Nephron (organoid): ENCODE results near the gene SCARB1.

Experiments
- H3K27ac Mint-ChIP-seq, 3 experiments: 2 replicates each; pipeline ENCODE4 v1.8.0; 2020; ENCODE audit warnings: mixed read lengths in 3 of 3, mild to moderate bottlenecking in 2 of 3, moderate library complexity in 1 of 3
- H3K27me3 Mint-ChIP-seq: 2 replicates; pipeline ENCODE4 v1.8.0; 2021; ENCODE audit warnings: low read depth, mild to moderate bottlenecking, moderate library complexity, mixed read lengths
- H3K36me3 Mint-ChIP-seq: 2 replicates; pipeline ENCODE4 v1.8.0; 2020; ENCODE audit warnings: low read depth, mixed read lengths
- H3K4me1 Mint-ChIP-seq: 2 replicates; pipeline ENCODE4 v1.8.0; 2020; ENCODE audit warnings: mixed read lengths
- H3K4me3 Mint-ChIP-seq, 3 experiments: 2 replicates each; pipeline ENCODE4 v1.8.0; 2020; ENCODE audit warnings: mild to moderate bottlenecking in 3 of 3, mixed read lengths in 3 of 3, moderate library complexity in 2 of 3
- H3K9me3 Mint-ChIP-seq: 2 replicates; pipeline ENCODE4 v1.8.0; 2020; ENCODE audit warnings: mixed read lengths
- TF ChIP-seq, protein P1 (sequence below), 3 experiments: fragments of 200-600 bp; sonication (generic); IDR thresholded peaks; one replicate each; pipeline ENCODE4 v1.5.0; 2021; ENCODE audit warnings: antibody characterized with exemption in 3 of 3; ENCODE audit not compliant: unreplicated experiment in 3 of 3

The SCARB1 gene

GRCh38 chr12:124744273-124744640 lies 119.4 kb downstream of the SCARB1 start:
- H3K9me3 Mint-ChIP-seq = no peaks in the 10 kb centered on the region

GRCh38 chr12:124743479-124744272 lies 120.0 kb downstream of the SCARB1 start:
- Mint-ChIP-seq H3K9me3 (no peaks in the 10 kb centered on the region), H3K27ac (peak overlapping the region; percentile 88 to 97 (median 97)), H3K4me1 (peaks cover 70% of the 10 kb centered on the region), H3K4me3 (no peak overlapping the region), H3K27me3 (peaks cover 11% of the 10 kb centered on the region), H3K36me3 (no peaks in the 10 kb centered on the region)
- TF ChIP-seq, protein P1, sequence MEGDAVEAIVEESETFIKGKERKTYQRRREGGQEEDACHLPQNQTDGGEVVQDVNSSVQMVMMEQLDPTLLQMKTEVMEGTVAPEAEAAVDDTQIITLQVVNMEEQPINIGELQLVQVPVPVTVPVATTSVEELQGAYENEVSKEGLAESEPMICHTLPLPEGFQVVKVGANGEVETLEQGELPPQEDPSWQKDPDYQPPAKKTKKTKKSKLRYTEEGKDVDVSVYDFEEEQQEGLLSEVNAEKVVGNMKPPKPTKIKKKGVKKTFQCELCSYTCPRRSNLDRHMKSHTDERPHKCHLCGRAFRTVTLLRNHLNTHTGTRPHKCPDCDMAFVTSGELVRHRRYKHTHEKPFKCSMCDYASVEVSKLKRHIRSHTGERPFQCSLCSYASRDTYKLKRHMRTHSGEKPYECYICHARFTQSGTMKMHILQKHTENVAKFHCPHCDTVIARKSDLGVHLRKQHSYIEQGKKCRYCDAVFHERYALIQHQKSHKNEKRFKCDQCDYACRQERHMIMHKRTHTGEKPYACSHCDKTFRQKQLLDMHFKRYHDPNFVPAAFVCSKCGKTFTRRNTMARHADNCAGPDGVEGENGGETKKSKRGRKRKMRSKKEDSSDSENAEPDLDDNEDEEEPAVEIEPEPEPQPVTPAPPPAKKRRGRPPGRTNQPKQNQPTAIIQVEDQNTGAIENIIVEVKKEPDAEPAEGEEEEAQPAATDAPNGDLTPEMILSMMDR (IDR thresholded peaks at IDR 0.05; ENCODE audit: unreplicated experiment in 3 of 3) = no peak

More at GRCh38 chr12:124744273-124744640, 119.4 kb downstream of the SCARB1 start:
- H3K4me1 Mint-ChIP-seq = peaks cover 68% of the 10 kb centered on the region
- peaks cover 9% of the 10 kb centered on the region for H3K27me3 Mint-ChIP-seq
- TF ChIP-seq, protein P1 (IDR thresholded peaks at IDR 0.05; ENCODE audit: unreplicated experiment in 3 of 3) = no peak
- no peak overlapping the region for H3K4me3 Mint-ChIP-seq
- peak overlapping the region; percentile 88 to 97 (median 97) for H3K27ac Mint-ChIP-seq
- H3K36me3 Mint-ChIP-seq = no peaks in the 10 kb centered on the region

- Mint-ChIP-seq H3K27ac (peak overlapping the region; percentile 67 to 97 (median 87)), H3K9me3 (no peaks in the 10 kb centered on the region), H3K4me1 (peaks cover 69% of the 10 kb centered on the region), H3K36me3 (no peaks in the 10 kb centered on the region), H3K27me3 (peaks cover 10% of the 10 kb centered on the region), H3K4me3 (no peak overlapping the region)
- TF ChIP-seq, protein P1 (IDR thresholded peaks at IDR 0.05; ENCODE audit: unreplicated experiment in 3 of 3) = no peak
Observed at GRCh38 chr12:124742678-124743077, 121.0 kb downstream of the SCARB1 start.

GRCh38 chr12:124742111-124742510 lies 121.6 kb downstream of the SCARB1 start:
- peak overlapping the region in 2 of 3 experiments; percentile 67 to 97 for H3K27ac Mint-ChIP-seq

GRCh38 chr12:124741211-124741610 lies 122.5 kb downstream of the SCARB1 start:
- Mint-ChIP-seq H3K4me3 (peak overlapping the region in 1 of 3 experiments; percentile 10), H3K9me3 (no peaks in the 10 kb centered on the region), H3K36me3 (no peaks in the 10 kb centered on the region), H3K4me1 (peaks cover 66% of the 10 kb centered on the region), H3K27me3 (peaks cover 13% of the 10 kb centered on the region), H3K27ac (peak overlapping the region; percentile 78 to 97 (median 86))
- TF ChIP-seq, protein P1 (IDR thresholded peaks at IDR 0.05; ENCODE audit: unreplicated experiment in 3 of 3) = no peak

More at GRCh38 chr12:124742111-124742510, 121.6 kb downstream of the SCARB1 start:
- Mint-ChIP-seq H3K4me3 (no peak overlapping the region), H3K9me3 (no peaks in the 10 kb centered on the region), H3K27me3 (peaks cover 13% of the 10 kb centered on the region), H3K4me1 (peaks cover 68% of the 10 kb centered on the region), H3K36me3 (no peaks in the 10 kb centered on the region)
- TF ChIP-seq, protein P1 (IDR thresholded peaks at IDR 0.05; ENCODE audit: unreplicated experiment in 3 of 3) = no peak
